Measurements from ENCODE around the gene SFXN5.

DNA sequence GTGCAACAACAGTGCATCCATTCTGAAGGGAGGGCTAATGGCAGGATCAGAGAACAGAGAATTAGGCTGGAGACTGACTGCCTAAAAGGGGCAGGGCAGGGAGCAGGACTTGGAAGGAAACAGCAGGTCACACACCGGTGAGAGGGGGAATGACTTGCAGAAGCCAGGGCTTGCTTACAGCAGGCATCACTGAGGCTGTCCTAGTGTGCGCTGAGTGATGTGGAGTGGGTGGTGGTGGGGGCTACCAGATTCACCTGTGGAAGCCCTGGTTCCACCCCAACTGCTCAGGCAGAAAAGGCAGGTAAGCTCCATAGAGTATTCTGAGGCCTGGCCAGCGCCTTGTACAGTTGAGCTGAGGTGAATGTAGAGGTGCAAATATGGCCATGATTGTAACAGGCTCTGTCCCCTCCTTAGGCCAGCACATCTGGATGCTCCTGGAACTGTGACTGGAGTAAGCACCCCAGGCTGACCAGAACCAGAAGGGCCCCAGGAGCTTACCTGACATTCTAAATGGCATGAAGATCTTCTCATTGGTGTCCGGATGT lies 49.4 kb downstream of the SFXN5 start:
- no peak for TF ChIP-seq ELF4 (IDR thresholded peaks at IDR 0.05)
- no peak for TF ChIP-seq NFRKB (IDR thresholded peaks at IDR 0.05)
- TF ChIP-seq SP1 (IDR thresholded peaks at IDR 0.05) = no peak
